Thymus (tissue), 11 donors: ENCODE data around the gene TBX1. TPM values are rescaled to one million over a fixed set of nuclear protein-coding genes. Genes with fewer than 3 reads are reported as not detected.
A peak's percentile ranks its signal among the peaks of the same experiment; 100 is the strongest.

Experiments used
- DNase-seq, 9 donors: peaks; one replicate each; pipeline ENCODE4 v3.0.0-alpha.2; 2013; ENCODE audit warnings: low spot score in 9 of 9, low read depth in 6 of 9, missing footprints in 1 of 9
- H3K27ac ChIP-seq, 2 donors: one replicate each; pipeline ENCODE4 v1.5.1; 2013; ENCODE audit warnings: control low read depth in 1 of 2, low read depth in 1 of 2, low read length in 1 of 2, mild to moderate bottlenecking in 1 of 2, moderate library complexity in 1 of 2
- H3K27me3 ChIP-seq, 2 donors: one replicate each; pipeline ENCODE4 v1.5.1; 2013; ENCODE audit warnings: low read length in 1 of 2; ENCODE audit not compliant: control insufficient read depth in 2 of 2, insufficient read depth in 1 of 2
- H3K36me3 ChIP-seq, 2 donors: one replicate each; pipeline ENCODE4 v1.5.1; 2013; ENCODE audit warnings: low read length in 1 of 2, mild to moderate bottlenecking in 1 of 2, moderate library complexity in 1 of 2; ENCODE audit not compliant: control insufficient read depth in 2 of 2, insufficient read depth in 2 of 2
- H3K4me1 ChIP-seq, 2 donors: one replicate each; pipeline ENCODE4 v1.5.1; 2013; ENCODE audit warnings: low read length in 2 of 2; ENCODE audit not compliant: control insufficient read depth in 2 of 2, insufficient read depth in 2 of 2
- H3K4me3 ChIP-seq, 2 donors: one replicate each; pipeline ENCODE4 v1.5.1; 2013; ENCODE audit warnings: low read length in 2 of 2, control low read depth in 1 of 2, mild to moderate bottlenecking in 1 of 2
- H3K9me3 ChIP-seq, 2 donors: one replicate each; pipeline ENCODE4 v1.5.1; 2013; ENCODE audit warnings: low read length in 1 of 2, mild to moderate bottlenecking in 1 of 2; ENCODE audit not compliant: control insufficient read depth in 2 of 2, insufficient read depth in 1 of 2
- WGBS: extraction: QIAGEN DNeasy Blood & Tissue Kit; methylation state at CpG from one replicate; pipeline ENCODE4 v1.1.7; 2013; 5-methylcytosine and 5-hydroxymethylcytosine counted together
- polyA plus RNA-seq: library from polyadenylated mRNA; stranded (reverse); fragments of 200-250 nt; gene quantifications from one replicate; pipeline ENCODE4 v1.2.3, GENCODE V29; 2013
- total RNA-seq: library from RNA; stranded (reverse); fragments of 120-200 nt; gene quantifications from one replicate; pipeline ENCODE4 v1.2.4, GENCODE V29; 2013
- donor health status: healthy.

TBX1 gene
- total and polyA plus RNA-seq, 2 donors = 0.05 to 0.96 TPM

DNA sequence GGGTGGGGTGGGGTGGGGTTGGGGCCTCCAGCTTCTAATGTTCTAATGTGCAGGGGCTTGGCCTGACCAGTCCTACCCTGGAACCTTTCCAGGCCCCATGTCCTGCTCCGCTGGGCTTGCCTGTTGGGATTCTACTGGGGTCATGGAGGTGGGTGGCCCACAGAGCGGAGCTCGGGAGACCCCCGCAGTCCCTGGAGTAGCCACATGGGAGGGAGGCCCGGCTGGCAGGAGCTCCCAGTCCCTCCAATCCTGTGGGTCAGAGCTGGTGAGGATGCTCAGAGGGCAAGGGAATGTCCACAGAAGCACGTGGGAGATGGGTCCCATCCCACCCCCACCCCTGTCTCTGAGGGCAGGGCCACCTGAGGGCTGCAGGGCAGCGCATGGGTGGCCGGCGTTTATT, 43.4 kb upstream of the TBX1 start:
- H3K9me3 ChIP-seq = peaks cover 0 to 13% of the 10 kb centered on the region in 2 donors
- 91% methylated on average over 9 of the region's 9 CpGs for WGBS
- H3K27ac ChIP-seq = no peak overlapping the region
- H3K36me3 ChIP-seq = no peaks in the 10 kb centered on the region
- peaks cover 74 to 93% of the 10 kb centered on the region in 2 donors for H3K27me3 ChIP-seq
- DNase-seq = no peak
- H3K4me1 ChIP-seq = peaks cover 11 to 21% of the 10 kb centered on the region in 2 donors
- no peak overlapping the region for H3K4me3 ChIP-seq

DNA sequence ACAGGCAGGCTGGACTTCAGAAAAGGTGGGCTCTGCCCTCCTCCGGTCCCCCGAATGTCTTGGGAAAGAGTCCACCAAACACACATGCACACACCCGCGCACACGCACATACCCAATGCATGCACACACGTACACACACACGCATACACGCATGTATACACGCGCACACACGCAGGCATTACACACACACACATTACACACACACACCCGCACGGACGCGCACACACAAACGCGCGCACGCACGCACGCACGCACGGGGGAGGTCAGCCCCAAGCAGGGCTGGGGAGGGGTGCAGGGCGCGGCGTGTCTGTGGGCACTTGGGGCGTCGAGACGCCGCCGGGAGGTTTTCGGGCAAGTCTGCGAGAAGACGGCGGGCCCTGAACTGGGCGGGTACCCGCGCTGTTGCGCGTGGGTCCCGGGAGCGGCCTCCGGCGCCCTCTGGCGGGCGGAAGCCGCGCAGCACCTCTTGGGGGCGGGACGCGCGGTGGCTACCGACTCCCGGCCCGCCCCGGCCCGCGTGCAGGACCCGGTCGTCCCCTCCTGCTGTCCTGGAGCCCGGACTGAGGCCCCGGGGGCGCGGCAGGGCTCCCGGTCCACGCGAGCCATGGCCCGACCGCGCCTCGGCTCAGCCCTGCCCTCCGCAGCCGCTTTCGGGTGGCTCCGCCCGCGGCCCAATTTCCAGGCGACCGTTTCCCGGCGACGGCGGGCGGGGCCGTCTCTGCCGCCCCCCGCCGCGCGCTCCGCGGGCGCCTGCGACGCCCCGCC, 42.7 kb upstream of the TBX1 start:
- WGBS = 11% methylated on average over 96 of the region's 96 CpGs
- peaks cover 11 to 28% of the 10 kb centered on the region in 2 donors for H3K4me1 ChIP-seq
- DNase-seq = peak; percentile 31 to 85 (median 73)
- H3K27ac ChIP-seq = no peak overlapping the region
- H3K4me3 ChIP-seq = peak overlapping the region in 1 of 2 donors; percentile 72
- peaks cover 0 to 13% of the 10 kb centered on the region in 2 donors for H3K9me3 ChIP-seq
- H3K27me3 ChIP-seq = peaks cover 77 to 94% of the 10 kb centered on the region in 2 donors
- H3K36me3 ChIP-seq = no peaks in the 10 kb centered on the region

DNA sequence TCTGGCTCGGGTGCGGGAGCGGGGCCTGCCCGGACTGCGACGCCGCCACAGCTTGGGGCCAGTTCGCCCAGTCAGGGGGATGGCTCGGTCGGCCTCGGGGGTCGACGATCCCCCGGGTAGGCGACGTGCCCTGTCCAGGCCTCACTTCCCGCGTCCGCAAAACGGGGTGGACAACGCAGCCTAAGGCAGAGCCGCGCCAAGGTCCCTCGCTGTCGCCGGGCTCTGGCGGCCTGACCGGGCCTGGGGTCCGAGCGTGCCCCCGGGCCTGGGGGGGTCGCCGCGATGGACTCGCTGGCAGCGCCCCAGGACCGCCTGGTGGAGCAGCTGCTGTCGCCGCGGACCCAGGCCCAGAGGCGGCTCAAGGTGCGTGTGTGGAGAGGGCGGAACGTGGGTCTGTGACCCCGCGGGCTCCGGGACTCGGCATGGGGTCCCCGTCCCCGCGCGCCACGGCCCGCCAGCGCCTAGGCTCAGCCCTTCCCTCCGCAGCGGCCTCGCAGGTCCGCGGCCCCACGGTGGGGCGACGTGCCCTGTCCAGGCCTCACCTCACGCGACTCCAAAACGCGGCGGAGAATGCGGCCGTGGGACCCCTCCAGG, 42.0 kb upstream of the TBX1 start:
- 1% methylated on average over 70 of the region's 70 CpGs for WGBS
- Histone ChIP-seq H3K4me1 (peaks cover 11 to 35% of the 10 kb centered on the region in 2 donors), H3K36me3 (no peaks in the 10 kb centered on the region), H3K27me3 (peaks cover 77 to 94% of the 10 kb centered on the region in 2 donors), H3K27ac (no peak overlapping the region), H3K9me3 (peaks cover 0 to 13% of the 10 kb centered on the region in 2 donors), H3K4me3 (peak overlapping the region in 1 of 2 donors; percentile 72)
- no peak for DNase-seq

DNA sequence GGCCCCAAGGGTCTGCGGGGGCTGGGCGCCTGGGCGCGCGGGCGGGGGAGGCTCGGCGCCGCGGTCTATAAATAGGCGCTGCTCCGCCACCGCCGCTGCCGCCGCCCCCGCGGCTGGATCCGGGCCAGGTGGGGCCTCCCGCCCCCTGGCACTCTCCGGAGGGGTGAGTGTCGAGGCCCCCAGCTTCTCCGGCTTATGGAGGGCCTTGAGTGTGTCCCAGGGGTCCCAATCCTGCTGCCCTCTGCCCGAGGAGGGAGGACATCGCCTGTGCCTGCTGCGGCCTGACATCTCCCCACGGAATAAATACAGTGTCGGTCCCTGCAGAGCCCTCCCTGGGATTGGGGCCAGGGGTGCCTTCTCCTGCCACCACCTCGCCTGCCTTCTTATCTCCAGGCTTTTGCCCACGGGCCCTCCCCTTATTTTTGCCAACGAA, 41.5 kb upstream of the TBX1 start:
- Histone ChIP-seq H3K4me1 (peaks cover 11 to 36% of the 10 kb centered on the region in 2 donors), H3K27ac (no peak overlapping the region), H3K27me3 (peaks cover 77 to 92% of the 10 kb centered on the region in 2 donors), H3K9me3 (peaks cover 0 to 13% of the 10 kb centered on the region in 2 donors), H3K4me3 (peak overlapping the region in 1 of 2 donors; percentile 72), H3K36me3 (no peaks in the 10 kb centered on the region)
- 13% methylated on average over 31 of the region's 31 CpGs for WGBS
- peak in 5 of 9 donors; percentile 13 to 58 (median 35) for DNase-seq

DNA sequence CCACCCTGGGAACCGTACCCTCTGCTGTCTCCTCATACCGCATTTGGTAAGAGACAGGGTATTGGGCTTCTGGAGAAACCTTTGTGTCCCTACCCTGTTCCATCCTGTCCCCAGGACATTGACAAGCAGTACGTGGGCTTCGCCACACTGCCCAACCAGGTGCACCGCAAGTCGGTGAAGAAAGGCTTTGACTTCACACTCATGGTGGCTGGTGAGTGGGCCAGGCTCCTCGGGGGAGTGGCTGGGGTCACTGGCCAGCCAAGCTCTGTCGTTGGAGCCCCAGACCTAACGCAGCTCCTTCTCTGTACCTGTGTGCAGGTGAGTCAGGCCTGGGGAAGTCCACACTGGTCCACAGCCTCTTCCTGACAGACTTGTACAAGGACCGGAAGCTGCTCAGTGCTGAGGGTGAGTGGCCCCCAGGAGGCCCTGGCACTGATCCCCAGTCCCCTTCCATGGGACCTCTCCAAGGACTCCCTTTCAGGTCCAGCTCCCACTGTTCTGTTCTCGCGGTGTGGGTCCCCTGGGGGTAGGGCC, 41.0 kb upstream of the TBX1 start:
- Histone ChIP-seq H3K4me1 (peaks cover 11 to 38% of the 10 kb centered on the region in 2 donors), H3K9me3 (peaks cover 0 to 13% of the 10 kb centered on the region in 2 donors), H3K27ac (no peak overlapping the region), H3K4me3 (no peak overlapping the region), H3K27me3 (peaks cover 79 to 94% of the 10 kb centered on the region in 2 donors), H3K36me3 (no peaks in the 10 kb centered on the region)
- 95% methylated on average over 12 of the region's 12 CpGs for WGBS
- no peak for DNase-seq

DNA sequence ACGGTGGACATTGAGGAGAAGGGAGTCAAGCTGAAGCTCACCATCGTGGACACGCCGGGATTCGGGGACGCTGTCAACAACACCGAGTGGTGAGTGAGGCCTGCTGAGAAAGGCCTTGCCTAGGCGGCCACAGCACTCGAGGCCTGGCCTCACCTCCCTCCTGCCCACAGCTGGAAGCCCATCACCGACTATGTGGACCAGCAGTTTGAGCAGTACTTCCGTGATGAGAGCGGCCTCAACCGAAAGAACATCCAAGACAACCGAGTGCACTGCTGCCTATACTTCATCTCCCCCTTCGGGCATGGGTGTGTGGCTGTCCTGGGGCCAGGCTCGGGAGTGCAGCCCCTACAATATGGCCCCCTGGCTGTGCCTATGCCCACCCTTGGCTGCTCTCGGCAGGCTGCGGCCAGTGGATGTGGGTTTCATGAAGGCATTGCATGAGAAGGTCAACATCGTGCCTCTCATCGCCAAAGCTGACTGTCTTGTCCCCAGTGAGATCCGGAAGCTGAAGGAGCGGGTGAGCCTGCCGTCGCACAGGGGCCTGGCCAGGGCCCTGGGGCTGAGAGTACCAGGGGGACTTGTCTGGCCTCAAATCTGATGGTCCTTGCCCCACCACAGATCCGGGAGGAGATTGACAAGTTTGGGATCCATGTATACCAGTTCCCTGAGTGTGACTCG, 40.3 kb upstream of the TBX1 start:
- H3K9me3 ChIP-seq = peaks cover 0 to 13% of the 10 kb centered on the region in 2 donors
- DNase-seq = no peak
- H3K27me3 ChIP-seq = peaks cover 79 to 94% of the 10 kb centered on the region in 2 donors
- H3K36me3 ChIP-seq = no peaks in the 10 kb centered on the region
- H3K27ac ChIP-seq = no peak overlapping the region
- H3K4me1 ChIP-seq = peaks cover 11 to 33% of the 10 kb centered on the region in 2 donors
- WGBS = 98% methylated on average over 26 of the region's 26 CpGs
- no peak overlapping the region for H3K4me3 ChIP-seq

DNA sequence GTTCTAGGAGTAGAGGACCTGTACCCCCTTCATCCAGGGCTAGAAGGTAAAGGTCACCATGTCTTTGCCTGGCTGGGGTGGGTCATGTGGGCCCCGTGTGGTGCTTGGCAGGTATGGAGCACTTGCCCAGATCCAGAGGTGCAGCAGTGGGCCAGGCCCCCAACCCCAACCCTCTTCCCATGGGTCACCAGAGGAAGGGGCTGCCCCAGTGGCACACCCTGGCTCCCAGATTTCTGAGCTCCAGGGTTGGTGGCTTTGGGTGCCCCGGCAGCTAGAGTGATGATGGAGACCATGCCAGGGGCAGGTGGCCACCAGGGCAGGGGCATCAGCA, 39.6 kb upstream of the TBX1 start:
- no peak for DNase-seq
- no peaks in the 10 kb centered on the region for H3K36me3 ChIP-seq
- WGBS = 97% methylated on average over 2 of the region's 2 CpGs
- H3K9me3 ChIP-seq = peaks cover 0 to 13% of the 10 kb centered on the region in 2 donors
- H3K4me3 ChIP-seq = no peak overlapping the region
- H3K27ac ChIP-seq = no peak overlapping the region
- peaks cover 74 to 94% of the 10 kb centered on the region in 2 donors for H3K27me3 ChIP-seq
- peaks cover 11 to 33% of the 10 kb centered on the region in 2 donors for H3K4me1 ChIP-seq

DNA sequence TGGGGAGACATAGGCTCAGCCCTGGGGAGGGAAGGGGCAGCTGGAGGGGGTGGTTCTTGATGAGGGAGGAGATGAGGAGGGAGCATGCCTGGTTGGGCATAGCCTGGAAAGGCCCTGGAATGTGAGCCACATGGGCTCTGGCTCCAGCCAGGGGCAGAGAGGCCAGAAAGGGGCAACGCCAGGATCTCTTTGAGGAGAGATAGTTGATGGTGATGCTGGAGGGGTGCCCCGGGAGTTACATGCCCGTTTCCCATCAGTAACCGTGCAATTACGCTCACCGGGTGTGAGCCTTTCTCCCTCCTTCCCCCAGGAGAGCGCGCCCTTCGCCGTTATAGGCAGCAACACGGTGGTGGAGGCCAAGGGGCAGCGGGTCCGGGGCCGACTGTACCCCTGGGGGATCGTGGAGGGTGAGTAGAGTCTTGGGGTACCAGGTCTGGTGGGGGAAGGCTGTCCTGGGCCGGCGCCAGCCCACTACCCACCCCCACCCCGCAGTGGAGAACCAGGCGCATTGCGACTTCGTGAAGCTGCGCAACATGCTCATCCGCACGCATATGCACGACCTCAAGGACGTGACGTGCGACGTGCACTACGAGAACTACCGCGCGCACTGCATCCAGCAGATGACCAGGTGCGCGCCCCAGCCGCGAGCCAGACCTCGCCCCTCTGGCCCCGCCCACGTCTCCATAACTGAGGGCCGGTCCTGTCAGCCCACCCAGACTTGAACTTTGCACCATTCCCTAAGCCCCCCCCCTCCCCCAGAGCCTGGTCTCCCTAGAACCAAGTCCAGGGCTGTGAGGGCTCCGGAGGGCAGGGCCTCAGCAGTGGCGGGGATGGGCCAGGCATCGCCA, 39.0 kb upstream of the TBX1 start:
- Histone ChIP-seq H3K4me3 (no peak overlapping the region), H3K27ac (no peak overlapping the region), H3K9me3 (peaks cover 0 to 13% of the 10 kb centered on the region in 2 donors), H3K36me3 (no peaks in the 10 kb centered on the region), H3K27me3 (peaks cover 68 to 94% of the 10 kb centered on the region in 2 donors), H3K4me1 (peaks cover 11 to 33% of the 10 kb centered on the region in 2 donors)
- DNase-seq = no peak
- WGBS = 97% methylated on average over 44 of the region's 44 CpGs
